Activated gamma-delta T cell treated with Interleukin-2 at 50 U/mL for 16 hours (primary cell): Measurements from ENCODE around the gene D2HGDH.
A peak's percentile ranks its signal among the peaks of the same experiment; 100 is the strongest.
"Not testable (repeated sequence)": the region's sequence is repeated elsewhere in the genome, so short reads cannot be mapped to it uniquely, and the experiment has no call there.

Experiments
- DNase-seq: peaks from one replicate; pipeline ENCODE4 v3.0.0-alpha.2; 2020

Gene D2HGDH

DNA sequence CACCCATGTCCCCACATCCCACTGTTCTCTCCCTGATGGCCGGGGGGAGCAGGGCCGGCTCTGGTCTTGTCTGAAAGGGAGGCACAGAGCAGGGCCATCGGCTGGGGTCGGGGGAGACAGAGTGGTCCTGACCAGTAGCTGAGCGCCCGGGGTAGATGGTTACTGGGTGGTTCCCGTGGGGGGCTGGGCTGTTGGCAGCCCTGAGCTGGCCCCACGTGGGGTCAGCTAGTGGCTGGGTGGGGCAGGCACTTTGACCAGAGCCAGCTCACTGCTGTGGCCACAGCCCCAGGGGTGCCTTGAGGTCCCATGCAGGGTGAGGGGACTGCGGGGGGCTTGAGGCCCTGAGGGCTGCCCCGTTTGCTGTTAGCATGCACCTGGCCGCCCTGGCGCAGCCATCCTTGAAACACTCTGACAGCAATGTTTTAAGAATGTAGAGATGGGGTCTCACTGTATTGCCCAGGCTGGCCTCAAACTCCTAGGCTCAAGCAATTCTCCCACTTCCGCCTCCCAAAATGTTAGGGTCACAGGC, 62.2 kb downstream of the D2HGDH start:
- no peak for DNase-seq

DNA sequence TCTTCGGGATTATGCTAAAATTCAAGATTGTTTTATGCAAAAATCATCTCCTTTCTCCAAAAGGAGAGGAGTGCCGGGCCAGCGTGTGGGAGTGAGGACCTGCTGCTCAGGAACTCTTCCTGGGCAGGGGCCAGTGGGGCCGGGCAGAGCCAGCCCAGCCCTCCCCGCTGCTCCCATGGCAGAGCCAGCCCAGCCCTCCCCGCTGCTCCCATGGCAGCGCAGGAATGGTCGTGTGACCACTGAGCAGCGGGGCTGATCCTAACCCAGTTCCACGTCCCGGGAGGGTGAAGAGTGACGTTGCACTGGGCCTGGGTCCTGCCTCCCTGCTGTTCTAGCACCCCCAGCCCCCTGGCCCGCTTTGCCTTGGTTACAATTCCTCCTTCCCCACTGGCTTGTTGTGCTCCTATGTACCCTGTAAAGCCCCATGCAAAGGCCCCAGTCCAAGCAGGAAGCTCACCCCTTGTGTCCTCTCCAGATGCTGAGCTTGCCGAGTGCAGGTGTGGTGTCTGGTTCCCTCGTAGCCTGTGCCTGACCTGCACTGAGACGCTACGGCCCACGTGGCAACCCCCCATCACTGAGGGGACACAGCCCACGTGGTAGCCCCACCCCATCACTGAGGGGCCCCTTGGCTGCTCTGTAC, 63.1 kb downstream of the D2HGDH start:
- peak; percentile 2 for DNase-seq

DNA sequence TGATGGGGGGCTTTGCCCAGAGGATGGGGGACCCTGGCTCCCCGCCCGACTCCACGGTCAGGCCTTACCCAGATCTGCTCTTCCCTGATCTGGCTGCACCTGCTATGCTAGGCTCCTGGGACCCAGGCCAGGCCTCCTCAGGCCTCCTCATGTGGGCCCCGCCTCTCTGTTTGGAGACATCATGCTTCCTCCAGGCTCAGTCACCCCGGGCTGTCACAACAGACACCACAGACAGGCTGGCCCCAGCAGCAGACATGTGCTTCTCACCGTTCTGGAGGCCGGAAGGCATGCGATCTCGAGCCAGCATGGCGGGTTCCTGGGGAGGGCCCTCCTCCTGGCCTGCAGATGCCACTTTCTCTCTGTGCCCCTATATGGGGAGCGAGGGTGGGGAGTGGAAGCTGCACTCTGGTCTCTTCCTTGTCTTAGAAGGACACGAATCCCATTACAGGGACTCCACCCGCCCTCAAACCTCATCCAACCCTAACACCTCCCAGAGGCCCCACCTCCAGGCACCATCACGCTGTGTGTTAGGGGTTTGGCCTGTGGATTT, 63.7 kb downstream of the D2HGDH start:
- no peak for DNase-seq

DNA sequence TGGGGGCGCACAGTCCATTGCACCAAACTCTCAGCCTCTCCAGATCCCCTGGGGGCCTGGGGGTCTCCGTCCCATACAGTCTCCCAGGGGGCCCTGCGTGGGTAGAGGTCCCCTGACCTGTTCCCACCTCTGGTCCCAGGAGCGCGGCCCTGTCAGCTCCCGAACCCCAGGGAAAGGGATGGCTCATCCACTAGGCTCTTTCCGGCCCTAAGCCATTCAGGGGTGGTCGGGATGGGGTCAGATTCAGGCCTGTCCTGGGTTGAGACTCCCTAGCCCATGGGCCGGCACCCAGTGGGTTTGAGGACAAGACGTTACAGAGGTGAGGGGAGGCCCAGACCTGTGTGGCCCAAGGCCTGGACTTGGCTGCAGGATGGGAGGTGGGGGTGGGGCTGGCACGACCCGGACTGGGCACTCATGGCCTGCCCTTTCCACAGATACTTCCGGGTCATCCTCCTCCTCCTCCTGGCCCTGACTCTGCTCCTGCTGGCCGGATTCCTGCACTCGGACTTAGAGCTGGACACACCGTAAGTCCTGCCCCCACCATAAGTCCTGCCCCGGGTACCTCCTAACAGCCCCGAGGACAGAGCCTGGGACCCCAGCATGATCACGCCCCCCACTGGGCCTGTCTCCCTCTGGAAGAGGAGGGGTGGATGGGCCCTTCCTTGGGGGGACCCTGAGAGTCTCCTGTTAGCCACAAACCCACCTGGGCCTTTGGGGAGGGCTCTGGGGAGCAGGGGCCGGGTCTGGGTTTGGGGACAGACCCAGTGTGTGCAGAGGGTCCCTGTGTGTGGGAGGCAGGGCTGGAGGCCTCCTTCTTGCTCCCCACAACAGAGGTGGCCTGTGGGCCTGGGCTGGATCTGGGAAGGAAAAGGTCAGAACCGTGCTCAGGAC, 64.4 kb downstream of the D2HGDH start:
- DNase-seq = peak; percentile 2

DNA sequence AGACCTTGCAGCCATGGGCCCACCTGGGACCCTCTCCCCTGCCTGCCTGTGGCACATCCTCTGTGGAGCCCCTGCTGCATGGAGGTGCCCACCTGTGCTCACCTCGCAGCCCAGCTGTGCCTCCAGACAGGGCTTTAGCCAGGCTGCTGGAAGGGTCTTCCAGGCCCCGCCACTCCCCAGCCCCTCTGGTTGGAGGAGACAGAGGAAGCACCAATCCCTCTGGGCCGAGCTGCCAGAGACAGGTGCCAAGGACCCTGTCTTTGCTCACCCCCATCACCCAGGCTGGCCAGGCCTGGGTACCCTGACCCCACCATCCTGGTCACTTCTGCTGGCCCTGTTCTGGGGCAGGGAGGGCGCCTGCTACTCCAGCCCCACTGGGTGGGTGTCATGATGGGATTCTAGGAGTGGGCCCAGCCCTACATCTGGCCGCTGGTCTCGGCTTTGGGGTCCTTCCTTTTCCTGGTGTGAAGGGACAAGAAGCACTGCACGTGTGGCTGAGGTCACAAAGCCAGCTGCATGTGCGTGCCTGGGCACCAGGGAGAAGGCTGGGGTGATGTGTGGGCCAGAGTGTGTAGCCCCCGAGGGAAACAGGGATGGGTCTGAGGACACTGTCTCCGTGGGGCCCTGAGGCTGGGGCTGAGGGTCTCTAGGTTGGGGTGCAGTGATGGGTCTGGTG, 65.2 kb downstream of the D2HGDH start:
- no peak for DNase-seq

DNA sequence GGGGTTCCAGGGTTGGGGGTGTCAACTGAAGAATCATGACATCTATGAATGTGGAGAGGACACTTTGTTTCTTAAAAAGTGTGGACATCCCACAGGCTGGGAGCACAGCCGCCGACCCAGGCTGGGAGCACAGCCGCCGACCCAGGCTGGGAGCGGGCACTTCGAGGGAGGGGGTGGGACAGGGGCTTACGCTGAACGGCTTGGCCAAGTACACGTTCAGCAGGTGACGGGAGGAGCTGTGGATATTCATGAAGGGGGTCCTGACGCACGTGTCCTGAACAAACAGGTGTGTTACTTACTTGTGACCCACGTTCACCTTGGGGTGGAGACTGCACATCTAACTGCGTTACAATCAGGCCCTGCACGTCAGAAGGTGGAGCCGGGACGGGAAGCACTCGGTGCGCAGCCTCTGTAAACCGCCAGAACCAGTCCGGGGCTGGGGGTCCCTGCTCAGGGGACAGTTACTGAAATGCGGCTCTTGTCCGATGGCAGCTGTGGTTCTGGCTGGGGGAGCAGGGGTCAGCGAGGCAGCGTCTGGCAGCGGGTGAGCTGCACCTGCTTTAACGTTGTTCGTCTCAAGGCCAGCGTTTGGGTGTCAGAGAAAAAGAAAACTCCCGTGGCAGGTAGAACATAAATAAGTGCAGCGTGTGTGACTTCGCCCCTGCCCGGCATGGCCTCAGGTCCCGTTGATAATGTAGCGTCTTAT, 65.9 kb downstream of the D2HGDH start:
- not testable (repeated sequence) for DNase-seq

DNA sequence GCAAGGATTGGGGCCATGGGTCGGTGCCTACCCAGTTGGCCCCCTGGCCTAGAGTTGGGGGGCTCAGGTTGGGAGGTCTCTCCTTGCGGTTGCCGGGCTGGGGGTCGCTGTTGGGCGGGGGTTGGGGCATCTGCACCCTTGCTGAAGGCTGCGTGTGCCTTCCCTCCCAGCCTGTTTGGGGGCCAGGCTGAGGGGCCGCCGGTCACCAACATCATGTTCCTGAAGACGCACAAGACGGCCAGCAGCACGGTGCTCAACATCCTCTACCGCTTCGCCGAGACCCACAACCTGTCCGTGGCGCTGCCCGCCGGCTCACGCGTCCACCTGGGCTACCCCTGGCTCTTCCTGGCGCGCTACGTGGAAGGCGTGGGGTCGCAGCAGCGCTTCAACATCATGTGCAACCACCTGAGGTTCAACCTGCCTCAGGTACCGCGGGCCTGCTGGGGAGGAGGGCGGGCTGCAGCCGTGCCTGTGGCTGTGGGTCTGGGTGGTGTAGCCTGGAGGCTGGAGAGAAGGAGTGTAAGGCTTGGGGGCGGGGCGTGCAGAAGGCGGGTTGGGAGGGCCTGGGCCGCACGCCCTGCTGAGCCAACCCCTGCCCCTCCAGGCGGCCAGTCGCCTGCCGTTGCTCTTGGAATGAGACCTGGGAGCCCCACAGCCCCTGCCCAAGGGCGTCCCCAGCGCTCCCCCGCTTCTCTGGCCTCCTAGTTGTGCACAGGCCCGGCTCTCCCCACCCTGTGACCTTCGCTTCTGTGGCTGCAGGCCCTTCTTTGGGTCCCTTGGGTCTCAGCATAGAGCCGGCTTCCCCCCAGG, 67.4 kb downstream of the D2HGDH start:
- DNase-seq = peak; percentile 3

DNA sequence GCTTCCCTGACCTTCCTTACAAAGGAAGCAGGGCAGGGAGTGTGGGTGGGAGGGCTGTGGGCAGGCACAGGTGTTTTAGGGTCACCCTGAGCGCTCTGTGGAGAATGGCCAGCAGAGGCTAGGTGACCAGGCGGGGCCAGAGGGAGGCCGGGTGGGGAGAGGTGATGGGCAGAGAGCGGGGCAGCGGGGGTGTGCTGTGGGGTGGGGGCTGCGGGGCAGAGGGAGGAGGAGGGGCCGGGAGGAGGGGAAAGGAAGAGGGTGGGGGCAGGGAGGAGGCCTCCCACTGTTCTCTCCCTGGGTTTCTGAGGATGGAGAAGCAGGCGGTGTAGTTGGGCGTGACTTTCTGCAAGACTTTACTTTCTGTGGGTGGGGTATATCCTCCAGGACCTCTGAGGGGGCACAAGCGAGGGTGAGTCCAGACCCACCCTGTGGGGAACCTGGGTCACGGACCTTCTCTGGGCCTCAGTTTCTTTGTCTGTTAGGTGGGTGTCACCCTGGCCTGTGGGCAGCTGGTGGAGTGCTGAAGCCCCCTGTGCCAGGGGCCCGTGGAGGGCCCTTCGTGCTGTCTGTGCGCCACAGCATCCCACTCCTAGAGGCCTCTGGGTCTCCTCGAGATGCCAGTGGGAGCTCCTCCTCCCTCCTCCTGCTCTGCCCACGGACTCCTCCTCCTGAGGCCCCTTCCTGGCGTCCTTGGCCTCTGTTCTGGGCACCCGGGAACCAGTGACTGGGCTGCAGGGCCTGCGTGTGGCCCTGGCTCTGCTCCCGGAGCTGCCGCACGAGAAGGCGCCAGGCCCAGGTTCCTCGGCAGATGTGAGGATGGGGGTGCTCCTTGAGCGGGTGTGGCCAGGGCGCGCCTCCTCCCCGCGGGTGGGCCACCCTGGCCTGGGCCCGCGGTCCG, 68.2 kb downstream of the D2HGDH start:
- no peak for DNase-seq

DNA sequence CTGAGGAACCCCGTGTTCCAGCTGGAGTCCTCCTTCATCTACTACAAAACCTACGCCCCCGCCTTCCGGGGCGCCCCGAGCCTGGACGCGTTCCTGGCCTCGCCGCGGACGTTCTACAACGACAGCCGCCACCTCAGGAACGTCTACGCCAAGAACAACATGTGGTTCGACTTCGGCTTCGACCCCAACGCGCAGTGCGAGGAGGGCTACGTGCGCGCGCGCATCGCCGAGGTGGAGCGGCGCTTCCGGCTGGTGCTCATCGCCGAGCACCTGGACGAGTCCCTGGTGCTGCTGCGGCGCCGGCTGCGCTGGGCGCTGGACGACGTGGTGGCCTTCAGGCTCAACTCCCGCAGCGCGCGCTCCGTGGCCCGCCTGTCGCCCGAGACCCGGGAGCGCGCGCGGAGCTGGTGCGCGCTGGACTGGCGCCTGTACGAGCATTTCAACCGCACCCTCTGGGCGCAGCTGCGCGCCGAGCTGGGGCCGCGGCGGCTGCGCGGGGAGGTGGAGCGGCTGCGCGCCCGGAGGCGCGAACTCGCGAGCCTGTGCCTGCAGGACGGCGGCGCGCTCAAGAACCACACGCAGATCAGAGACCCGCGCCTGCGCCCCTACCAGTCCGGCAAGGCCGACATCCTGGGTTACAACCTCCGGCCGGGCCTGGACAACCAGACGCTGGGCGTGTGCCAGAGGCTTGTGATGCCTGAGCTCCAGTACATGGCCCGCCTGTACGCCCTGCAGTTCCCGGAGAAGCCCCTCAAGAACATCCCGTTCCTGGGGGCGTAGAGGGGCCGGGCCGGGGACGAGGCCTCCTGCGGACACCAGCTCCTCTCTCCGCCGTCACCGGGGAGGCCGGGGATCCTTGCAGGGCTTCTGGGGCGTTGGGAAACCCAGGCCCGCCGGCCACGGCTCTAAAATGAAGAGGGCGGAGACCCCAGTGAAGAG, 69.2 kb downstream of the D2HGDH start:
- DNase-seq = peak; percentile 38

DNA sequence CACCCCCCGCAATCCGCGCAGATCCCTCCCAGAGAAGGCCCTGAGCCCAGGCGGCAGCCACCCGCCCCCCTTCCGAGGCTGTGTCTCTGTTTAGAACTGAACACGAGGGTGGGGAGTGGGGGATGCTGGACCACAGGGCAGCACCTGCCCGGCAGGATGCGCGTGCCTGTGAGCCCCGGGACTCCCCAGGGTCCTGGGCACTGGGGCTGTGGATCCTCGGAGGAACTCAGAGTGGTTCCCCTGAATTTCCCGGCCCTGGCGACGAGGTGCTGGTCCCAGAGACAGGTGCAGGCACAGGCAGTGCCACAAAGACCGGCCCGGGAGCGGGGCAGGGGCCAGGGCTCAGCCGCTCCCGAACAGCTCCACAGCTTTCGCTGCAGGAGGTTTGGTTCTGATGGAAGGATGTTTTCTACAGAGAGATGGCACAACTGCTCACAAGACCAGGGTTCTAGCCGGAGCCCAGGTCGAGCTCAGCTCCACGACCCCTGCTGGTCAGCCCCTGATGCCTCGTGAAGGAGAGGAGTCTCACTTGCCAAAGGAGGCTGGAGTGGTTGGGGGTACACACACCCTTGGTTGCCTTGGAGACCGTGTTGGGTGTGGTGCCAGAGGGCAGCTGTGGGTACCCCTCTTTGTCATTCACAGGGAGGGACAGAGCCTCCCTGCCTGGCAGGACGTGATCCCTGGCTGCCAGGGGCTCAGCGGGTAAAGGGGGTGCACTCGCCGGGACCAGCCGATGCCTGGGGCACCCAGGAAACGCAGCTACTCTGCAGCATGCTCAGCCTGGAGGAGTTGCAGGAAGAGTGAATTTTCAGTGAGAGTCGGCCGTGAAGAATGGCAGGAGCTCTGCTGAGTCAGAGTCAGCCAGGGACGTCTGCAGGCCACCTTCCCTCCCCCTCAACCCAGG, 70.1 kb downstream of the D2HGDH start:
- no peak for DNase-seq

DNA sequence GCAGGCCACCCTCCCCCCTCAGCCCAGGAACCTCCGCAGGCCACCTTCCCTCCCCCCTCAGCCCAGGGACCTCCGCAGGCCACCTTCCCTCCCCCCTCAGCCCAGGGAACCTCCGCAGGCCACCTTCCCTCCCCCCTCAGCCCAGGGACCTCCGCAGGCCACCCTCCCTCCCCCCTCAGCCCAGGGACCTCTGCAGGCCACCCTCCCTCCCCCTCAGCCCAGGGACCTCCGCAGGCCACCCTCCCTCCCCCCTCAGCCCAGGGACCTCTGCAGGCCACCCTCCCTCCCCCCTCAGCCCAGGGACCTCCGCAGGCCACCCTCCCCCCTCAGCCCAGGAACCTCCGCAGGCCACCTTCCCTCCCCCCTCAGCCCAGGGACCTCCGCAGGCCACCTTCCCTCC, 71.8 kb downstream of the D2HGDH start:
- DNase-seq = not testable (repeated sequence)

DNA sequence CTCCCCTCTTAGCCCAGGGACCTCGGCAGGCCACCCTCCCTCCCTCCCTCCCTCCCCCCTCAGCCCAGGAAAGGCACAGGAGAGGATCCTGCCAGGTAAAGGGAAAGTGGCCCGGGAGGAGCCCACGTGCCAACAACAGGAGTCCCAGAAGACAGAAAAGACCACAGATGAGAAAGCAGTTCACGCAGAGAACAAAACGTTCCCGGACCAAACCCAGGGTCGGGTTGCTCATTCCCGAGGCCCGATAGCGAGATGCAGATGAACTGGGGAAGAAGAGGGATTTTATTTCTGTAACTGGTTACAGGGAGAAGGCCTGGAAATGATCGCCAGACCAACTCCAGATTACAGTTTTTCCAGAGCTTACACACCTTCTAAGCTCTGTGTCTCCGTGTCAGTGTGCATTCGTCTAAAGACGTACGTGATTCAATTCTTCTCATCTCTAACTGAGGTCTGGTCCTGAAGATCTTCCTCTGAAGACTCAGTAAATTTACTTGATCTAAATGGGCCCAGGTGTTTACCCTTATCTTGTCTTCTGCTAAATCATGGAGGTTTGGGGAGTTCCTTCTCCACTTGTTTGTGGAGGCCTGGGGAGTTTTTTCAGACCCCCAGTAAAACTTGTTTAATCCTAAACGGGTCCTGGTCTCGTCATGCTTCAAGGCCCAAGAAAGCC, 73.8 kb downstream of the D2HGDH start:
- DNase-seq = no peak

DNA sequence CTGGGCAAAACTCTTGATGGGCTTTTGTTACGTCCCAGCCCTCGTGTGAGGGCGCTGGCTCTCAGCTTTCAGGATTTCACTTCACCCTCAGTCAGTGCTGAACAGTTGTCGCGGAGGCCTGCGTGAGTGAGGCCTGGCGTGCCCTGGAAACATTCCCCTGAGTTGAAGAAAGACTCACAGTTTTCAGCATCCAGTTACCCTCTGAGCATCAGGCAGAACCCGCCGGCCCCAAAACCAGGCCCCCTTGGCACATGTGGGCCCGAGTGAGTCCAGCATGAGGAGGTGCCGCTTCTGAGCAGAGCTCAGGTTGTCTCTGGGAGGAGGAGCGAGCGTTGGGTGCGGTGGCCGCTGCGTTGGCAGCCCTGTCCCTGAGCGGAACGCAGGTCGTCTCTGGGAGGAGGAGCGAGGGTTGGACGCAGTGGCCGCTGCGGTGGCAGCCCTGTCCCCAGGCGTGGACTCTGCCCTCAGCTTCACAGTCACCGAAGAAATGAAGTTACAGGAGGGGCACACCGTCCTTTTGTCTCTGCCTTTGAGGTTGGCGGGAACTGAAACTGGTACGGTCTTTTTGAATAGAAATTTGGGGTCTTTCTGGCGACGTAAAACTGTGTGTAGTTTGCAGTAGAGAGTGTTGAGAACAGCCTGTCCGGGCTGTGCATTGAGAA, 74.4 kb downstream of the D2HGDH start, which contains the start of gene NEU4:
Gene NEU4, plus strand, starts transcription at position 473 of the 662 bp plus-strand sequence. CDS start 5,292 bp downstream, outside the sequence.
- DNase-seq = no peak

DNA sequence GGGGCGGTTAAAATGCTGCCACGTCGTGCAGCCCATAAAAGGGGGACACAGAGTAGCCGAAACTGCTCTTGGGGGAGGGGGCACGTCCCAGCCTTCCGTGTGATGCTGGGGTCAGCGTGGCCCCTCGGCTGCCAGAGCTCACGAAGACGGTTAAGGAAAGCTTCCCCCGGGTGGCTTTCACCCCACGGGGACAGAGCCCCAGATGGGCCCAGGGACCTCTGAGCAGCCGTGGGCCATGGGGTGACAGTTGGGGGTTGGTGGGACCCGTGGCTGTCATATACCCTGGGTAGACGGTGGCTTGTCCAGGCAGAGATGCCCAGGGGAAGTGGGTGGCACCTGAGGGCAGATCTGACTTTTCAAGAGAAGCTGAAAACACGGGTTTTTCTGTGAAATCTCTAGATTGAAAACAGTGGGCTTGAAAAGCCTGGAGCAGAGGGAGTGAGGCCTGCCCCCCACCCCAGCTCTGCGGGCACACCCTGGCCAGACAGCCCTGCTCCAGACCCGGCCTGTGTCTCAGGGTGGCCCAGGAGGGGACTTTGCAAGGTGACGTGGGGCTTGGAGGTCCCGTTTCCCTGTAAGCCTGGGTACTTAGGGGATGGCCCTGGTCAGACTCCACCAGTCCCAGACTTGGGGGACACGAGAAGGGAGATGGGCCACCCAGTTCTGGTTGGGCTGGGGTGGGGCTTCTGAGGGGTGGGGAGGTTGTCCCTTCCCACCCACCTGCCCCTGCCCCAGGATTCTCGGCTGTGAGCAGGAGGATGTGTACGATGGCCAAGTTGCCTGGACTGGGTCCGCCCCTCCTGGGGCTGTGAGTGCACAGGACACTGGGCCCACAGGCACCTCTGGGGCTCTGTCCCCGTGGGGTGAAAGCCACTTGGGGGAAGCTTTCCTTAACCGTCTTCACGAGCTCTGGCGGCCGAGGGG, 75.2 kb downstream of the D2HGDH start:
- DNase-seq = no peak

DNA sequence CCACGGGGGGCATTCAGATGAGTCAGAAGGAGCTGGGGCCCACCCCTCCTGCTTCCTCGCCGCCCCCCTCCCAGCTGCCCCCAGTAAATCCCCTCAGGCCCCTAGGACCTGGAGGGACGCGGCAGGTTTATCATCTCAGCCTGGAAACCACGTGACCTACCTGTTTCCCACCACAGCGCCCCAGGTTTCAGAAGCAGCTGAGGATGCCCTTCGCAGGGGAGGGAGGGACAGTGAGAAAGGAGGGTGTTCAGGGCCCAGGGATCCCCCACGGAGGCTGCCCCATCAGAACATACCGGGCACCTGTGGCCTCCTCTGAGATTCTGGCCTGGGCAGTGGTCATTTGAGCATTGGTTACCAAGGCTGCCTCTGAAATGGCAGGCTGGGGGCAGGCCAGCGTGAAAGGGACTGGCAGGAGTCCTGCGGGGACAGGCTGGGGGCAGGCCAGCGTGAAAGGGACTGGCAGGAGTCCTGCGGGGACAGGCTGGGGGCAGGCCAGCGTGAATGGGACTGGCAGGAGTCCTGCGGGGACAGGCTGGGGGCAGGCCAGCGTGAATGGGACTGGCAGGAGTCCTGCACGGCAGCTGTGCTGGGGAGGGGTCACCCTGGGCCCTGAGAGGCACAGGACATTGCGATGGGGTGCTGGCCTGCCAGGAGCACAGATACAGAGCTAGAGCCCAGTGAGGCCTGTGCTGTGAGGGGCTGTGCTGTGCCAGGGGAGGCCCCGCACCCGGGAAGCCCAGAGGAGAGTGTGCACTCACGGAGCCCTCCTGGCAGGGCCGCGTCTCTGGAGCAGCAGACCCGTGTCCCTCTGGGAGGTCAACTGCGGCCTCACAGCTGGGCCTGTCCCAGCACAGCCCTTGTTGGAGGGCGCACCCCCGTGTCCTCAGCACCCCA, 76.1 kb downstream of the D2HGDH start:
- no peak for DNase-seq
